HG03135 (cell line): ENCODE data around the gene HAP1.

ENCODE experiments used
- ATAC-seq: cut with Tn5 transposase; IDR thresholded peaks from one replicate; pipeline ENCODE4 v1.9.1; 2021; ENCODE audit warnings: mild to moderate bottlenecking, moderate library complexity; ENCODE audit not compliant: unreplicated experiment

The HAP1 gene

GRCh38 chr17:41763327-41763726, 28.9 kb upstream of the HAP1 start:
- ATAC-seq: no peak

- ATAC-seq: no peak
Observed at GRCh38 chr17:41762841-41763240, 28.4 kb upstream of the HAP1 start.

GRCh38 chr17:41762391-41762790, 27.9 kb upstream of the HAP1 start:
- no peak for ATAC-seq

- no peak for ATAC-seq
Observed at GRCh38 chr17:41760878-41761277, 26.4 kb upstream of the HAP1 start.

GRCh38 chr17:41758601-41759000, 24.2 kb upstream of the HAP1 start:
- no peak for ATAC-seq

GRCh38 chr17:41754066-41754465, 19.6 kb upstream of the HAP1 start:
- ATAC-seq: no peak

GRCh38 chr17:41751288-41751687, 16.8 kb upstream of the HAP1 start:
- no peak for ATAC-seq

GRCh38 chr17:41750862-41751261, 16.4 kb upstream of the HAP1 start:
- no peak for ATAC-seq

- no peak for ATAC-seq
Observed at GRCh38 chr17:41748275-41748674, 13.8 kb upstream of the HAP1 start.

- ATAC-seq: no peak
Observed at GRCh38 chr17:41741709-41742108, 7.3 kb upstream of the HAP1 start.

- ATAC-seq: no peak
Observed at GRCh38 chr17:41740506-41740905, 6.1 kb upstream of the HAP1 start.

- ATAC-seq: no peak
Observed at GRCh38 chr17:41739661-41740352, 5.4 kb upstream of the HAP1 start.

GRCh38 chr17:41738801-41739112, 4.3 kb upstream of the HAP1 start:
- no peak for ATAC-seq

- peak; percentile 66 for ATAC-seq
Observed at GRCh38 chr17:41738077-41738800, 3.8 kb upstream of the HAP1 start.

- no peak for ATAC-seq
Observed at GRCh38 chr17:41737680-41738023, 3.2 kb upstream of the HAP1 start.

GRCh38 chr17:41736983-41737679, 2.7 kb upstream of the HAP1 start:
- no peak for ATAC-seq

GRCh38 chr17:41735744-41736143, 1.3 kb upstream of the HAP1 start:
- no peak for ATAC-seq

- ATAC-seq: no peak
Observed at GRCh38 chr17:41734949-41735313, 488 bp upstream of the HAP1 start.

- ATAC-seq: no peak
Observed at GRCh38 chr17:41733348-41734138, 900 bp downstream of the HAP1 start.

- no peak for ATAC-seq
Observed at GRCh38 chr17:41731836-41732235, 2.6 kb downstream of the HAP1 start.

- no peak for ATAC-seq
Observed at GRCh38 chr17:41730479-41730878, 4.0 kb downstream of the HAP1 start.

GRCh38 chr17:41728056-41728455, 6.4 kb downstream of the HAP1 start:
- ATAC-seq: no peak
